ENCODE results near the gene BCR.

GRCh38 chr22:23151827-23152226 is 28.5 kb upstream of the BCR start:
- TF ChIP-seq POLR2A (IDR thresholded peaks at IDR 0.05; ENCODE audit: control extremely low read depth in 1 of 2, low read depth in 2 of 2, low read length in 2 of 2) = no peak
- no peak for TF ChIP-seq CTCF (IDR thresholded peaks at IDR 0.05; ENCODE audit: control extremely low read depth in 1 of 3, insufficient read depth in 1 of 3, low read depth in 1 of 3, low read length in 3 of 3)
- TF ChIP-seq EZH2 (IDR thresholded peaks at IDR 0.05; ENCODE audit: low read depth, low read length, severe bottlenecking) = no peak
- TF ChIP-seq RAD21 (IDR thresholded peaks at IDR 0.05 in 1 of 2, conservative IDR thresholded peaks at IDR 0.05 in 1 of 2; ENCODE audit: low read depth in 2 of 2, low read length in 2 of 2) = no peak
- no peak for TF ChIP-seq CHD2 (IDR thresholded peaks at IDR 0.05; ENCODE audit: low read length)
- TF ChIP-seq SUZ12 (IDR thresholded peaks at IDR 0.05; ENCODE audit: low read length) = no peak
- TF ChIP-seq SAP30 (IDR thresholded peaks at IDR 0.05; ENCODE audit: insufficient read depth, insufficient replicate concordance, low read length) = no peak
- TF ChIP-seq CTBP2 (IDR thresholded peaks at IDR 0.05; ENCODE audit: borderline replicate concordance, insufficient read depth, insufficient read length, low read length) = no peak
- TF ChIP-seq ZNF274 (IDR thresholded peaks at IDR 0.05; ENCODE audit: borderline replicate concordance, extremely low read depth, low read length) = no peak
- no peak for TF ChIP-seq MAFK (IDR thresholded peaks at IDR 0.05; ENCODE audit: low read depth, low read length)

Data from H1 (cell line).